Left colon (tissue), 2 donors: ENCODE data around the gene SIK2. TPM values are rescaled to one million over a fixed set of nuclear protein-coding genes. Genes with fewer than 3 reads are reported as not detected.

Experiments
- ATAC-seq: fragments of 200-7000 bp; cut with Tn5 transposase; one replicate; pipeline ENCODE4 v1.9.1; 2020; ENCODE audit warnings: mild to moderate bottlenecking, moderate library complexity
- DNase-seq, 2 donors: peaks; one replicate each; pipeline ENCODE4 v3.0.0-alpha.2; 2020
- intact Hi-C, 2 donors: fragments of 100-400 bp; cut with DNase I in 1 of 2; cut with micrococcal nuclease in 1 of 2; formaldehyde crosslinking; loops; one replicate each; pipeline versions ENCODE4 v1.11.2 to v1.14.0; 2022; cut with DNase I, micrococcal nuclease
- total RNA-seq, 2 donors: library from RNA; stranded (reverse); fragmentation: NEBNext Ultra II Directional; extraction: Animal tissue kit (Norgen Biotek cat#: 25700); gene quantifications; one replicate each; pipeline ENCODE4 v1.2.1, GENCODE V29; 2021
- donor health status: DM: no; HTN: no; CAD: no.
- donor health status: DM: yes; HTN: yes; CAD: no.

The SIK2 gene
- total RNA-seq, 2 donors from 2014 or later, result 22.9 to 23.8 TPM

DNA sequence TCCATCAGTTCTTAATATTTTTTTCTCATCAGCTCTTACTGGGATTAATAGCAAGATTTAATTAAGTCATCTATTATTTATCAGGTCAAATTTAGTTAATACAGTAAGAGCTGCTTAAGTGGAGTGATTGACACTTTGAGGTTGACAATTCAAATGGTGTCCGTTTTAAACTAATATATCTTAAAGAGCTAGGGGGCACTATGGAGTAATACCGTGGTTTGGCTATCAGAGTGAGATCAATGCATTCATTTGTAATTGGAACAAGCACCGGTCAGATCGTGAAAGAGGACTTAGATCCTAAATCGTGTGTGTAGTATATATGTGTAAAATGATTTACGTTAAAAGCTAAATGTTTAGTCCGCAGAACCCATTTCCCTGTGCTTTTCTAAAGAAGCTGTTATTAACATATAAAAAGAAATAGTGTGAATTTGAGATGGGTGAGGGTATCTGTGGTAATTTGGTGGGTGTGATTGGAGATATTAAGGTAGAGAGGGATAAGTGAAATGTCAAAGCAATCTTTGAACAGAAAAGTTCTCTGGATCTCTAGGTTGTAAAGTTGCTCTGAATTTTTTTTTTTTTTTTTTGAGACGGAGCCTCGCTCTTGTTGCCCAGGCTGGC, 2.3 kb downstream of the SIK2 start:
- intact Hi-C loops, result loop anchor here in 1 of 2 donors (5.0 kb wide), 1 partner anchor 163 kb away; the partner anchor contains the start of gene PPP2R1B
- ATAC-seq, result no peak

DNA sequence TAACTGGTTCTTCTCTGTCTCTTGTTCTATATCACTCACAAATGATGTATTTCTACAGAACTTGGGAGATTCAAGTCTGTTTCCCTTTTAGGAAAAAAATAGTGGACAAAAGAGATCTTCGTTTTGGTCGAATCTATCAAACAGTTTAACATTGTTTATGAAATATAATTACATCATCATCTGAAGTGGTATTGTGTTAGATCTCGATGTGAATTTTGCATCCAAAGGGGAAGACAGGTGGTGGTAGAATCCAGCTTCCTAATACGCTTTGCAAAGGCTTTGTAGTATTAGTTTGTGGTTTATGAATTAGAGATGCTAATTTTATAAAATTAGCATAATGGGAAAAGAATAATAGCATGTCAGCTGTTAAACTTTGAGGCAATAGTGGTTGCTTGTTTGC, 3.4 kb downstream of the SIK2 start:
- DNase-seq, result no peak
- no peak for ATAC-seq
- intact Hi-C loops, result no loop called here

More for the DNA sequence above, 2.3 kb downstream of the SIK2 start:
- DNase-seq, result no peak

DNA sequence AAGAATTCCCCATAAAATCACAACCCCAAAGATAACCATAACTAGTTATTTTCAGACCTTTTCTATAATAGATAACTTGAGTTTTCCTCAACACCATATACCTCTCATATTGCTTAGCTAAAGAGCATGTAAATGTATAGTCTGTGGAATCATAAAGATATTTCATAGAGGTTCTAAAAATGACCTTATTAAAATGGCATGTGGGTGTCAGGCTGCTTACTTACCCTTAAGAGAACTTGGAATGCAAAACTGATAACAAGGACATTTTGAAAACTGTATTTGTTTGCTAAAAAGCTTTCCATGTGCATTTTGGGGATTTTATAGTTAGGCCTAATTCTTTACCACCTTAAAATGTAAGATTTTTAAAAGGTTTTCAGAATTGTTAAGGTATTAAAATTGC, 4.7 kb downstream of the SIK2 start:
- ATAC-seq (no peak), DNase-seq (no peak)
- intact Hi-C loops, result no loop called here

DNA sequence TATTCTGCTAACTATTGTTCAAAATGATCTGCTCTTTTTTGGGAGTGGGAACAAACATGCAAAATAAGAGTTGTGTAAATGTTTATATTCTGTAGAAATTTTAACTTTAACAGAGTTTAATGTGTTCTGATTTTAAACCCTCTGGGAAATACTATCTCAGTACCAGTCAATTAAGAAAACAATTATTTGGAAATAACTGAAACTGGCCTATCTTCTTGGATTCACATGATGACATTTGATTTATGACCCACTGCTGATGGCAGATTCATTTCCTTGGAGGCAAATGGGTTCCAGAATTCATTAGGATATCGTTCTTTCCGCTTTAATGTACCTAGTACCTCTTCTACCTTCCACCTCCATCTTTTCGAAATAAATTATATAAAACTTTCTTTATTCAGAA, 5.5 kb downstream of the SIK2 start:
- DNase-seq, result no peak
- intact Hi-C loops, result no loop called here
- no peak for ATAC-seq

DNA sequence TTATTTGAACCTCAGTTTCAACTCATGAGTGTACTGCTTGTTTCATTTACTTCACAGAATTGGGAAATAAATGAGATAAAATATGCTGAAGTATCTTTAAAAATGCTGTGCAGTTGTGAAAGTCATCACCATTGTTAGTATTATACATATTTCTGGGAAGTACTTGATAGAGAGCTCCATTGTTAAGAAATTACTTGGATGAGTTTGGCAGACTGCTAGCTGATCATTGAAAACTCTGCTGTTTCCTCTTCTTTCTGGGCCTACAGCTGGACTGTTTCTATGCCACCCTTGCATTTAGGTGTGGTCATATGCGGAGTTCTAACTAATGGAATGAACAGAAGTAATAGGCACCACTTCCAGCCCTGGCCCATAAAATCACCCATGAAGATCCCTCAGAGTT, 10.0 kb downstream of the SIK2 start:
- no peak for DNase-seq
- intact Hi-C loops, result no loop called here
- ATAC-seq, result no peak

DNA sequence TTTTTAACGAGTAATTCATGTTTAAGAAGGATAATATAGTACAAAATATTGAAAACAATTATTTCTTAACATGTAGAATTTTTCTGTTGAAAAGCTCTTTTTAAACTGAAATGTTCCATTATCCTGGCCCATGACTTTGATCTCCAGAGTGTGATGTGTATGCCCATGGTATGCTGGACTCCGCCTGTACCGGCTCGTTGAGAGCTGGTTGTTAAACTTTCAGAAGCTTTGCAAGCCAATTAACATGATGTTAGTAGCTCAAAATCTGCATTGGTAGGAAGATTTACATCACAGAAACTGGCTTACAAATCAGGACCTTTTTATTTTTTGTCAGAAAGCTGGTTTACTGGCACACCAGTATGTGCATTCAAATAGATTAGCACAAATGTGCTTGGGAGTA, 15.0 kb downstream of the SIK2 start:
- DNase-seq, result no peak
- ATAC-seq, result no peak
- intact Hi-C loops, result no loop called here

DNA sequence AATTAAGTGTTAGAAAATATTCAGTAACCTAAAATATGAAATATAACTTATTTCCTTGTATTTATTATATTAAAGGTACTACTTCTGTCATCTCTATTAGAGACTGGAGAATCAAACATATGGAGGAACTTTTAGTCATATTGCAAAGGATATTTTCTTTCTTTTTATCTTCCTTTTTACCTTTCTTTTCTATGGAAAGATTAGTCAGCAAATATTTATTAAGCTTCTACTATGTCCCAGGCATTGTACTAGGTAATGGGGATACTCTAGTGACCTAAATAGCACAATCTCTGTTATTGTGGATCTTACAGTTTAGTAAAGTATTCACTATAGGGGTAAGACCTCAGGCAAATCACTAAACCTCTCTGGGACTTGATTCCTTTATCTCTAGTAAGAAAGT, 18.3 kb downstream of the SIK2 start:
- intact Hi-C loops, result no loop called here
- no peak for DNase-seq
- no peak for ATAC-seq

DNA sequence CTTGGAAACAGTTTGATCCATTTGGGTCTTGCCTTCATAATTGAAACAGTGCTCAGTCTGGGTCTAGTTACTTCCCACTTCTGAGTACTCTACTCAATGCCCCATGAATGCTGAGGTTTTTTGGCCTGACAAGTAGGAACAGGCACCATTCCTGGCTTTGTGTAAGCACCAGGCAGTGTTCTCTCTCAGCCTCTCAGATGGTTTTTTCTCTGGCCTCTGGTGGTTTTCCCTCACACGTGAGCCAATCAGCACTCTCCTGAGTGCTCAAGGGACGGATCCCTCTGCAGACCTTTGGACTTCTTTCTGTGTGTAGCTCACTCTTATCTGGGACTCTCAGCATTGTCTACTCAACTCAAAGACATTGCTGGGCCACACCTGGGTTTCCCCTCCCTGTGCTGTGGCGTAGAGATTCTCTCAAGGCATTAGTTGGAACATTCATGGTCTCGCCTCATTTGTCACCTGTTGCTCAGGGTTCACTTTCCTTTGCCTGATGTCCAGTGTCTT, 21.3 kb downstream of the SIK2 start:
- ATAC-seq (peak; percentile 92), DNase-seq (peak; percentile 55 to 81)
- intact Hi-C loops, result no loop called here

DNA sequence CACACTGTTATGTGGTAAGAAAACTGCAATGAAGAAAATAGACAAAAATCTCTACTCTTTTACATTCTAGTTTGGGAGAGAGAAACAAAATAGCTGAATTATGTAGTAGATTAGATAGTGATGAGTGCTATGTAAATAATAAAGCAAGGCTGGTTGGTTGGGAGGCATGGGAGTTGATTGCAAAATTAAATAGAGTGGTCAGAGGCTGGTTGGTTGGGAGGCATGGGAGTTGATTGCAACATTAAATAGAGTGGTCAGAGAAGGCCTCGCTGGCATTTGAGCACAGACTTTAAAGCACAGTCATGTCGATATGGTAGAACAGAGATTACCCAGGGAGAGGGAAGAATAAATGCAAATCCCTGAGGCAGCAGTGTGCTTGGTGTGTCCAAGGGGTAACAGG, 22.4 kb downstream of the SIK2 start:
- ATAC-seq (no peak), DNase-seq (no peak)
- intact Hi-C loops, result no loop called here

DNA sequence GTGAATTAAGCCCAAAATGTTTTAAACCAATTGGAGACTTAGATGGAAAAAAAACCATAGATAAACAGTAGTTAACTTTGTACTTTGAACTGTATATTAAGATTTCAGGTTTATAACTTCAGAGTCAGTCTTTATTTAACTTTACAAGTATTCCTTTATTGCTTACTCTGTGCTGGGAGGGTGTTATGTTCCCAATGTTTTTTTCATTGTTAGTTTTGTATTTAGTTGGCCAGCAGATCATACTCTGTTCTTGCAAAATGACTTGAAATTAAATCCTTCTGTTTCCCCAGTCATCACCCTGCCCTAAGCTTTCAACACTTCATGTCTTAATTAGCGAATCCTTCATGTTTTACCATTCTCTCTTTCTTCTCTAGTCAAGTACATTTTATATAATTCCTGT, 25.3 kb downstream of the SIK2 start:
- peak; percentile 75 for ATAC-seq
- intact Hi-C loops, result no loop called here
- DNase-seq, result no peak

DNA sequence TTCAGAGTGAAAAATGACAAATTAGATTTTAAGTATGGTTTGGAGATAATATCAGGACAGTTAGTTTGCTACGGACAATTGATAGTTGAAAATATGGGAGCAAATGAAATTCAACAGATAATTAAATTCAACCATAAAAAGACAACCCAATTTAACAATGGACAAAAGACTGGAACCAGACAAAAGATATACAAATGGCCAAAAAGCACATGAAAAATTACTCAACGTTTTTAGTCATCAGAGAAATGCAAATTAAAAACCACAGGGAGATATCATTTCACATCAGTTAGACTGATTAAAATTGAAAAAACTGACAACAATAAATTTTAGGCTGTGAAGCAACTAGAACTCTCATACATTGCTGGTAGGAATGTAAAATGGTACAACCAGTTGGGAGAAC, 27.2 kb downstream of the SIK2 start:
- intact Hi-C loops, result no loop called here
- no peak for ATAC-seq
- no peak for DNase-seq

DNA sequence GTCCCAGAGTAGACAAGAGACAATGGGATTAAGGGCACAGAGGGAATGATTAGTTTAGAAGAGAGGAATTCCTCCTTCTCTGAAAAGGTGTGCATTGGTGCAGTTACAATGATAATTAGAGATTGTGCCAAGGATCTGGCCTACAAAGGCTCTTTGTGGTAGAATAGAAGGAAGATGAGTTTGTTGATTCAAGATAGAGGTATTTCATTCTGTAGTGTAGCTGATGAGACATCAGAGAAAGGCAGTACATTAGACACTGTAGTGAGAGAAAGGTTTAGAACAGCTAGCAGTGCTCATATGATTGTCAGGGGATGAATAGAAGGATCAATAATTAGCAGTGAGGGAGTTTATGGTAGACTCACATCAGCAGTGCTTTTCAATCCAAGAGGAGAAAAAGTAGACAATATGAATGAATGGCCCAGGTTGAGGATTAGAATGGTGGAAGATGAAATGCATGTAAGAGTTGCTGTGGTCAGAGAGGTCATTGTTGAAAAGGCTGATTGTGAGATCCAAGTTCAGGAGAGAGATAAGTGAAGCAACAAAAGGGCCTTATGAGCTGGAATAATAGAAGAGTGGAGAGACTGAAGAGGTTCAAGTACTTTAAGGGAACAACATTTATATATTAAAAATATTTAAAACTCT, 28.9 kb downstream of the SIK2 start:
- intact Hi-C loops, result no loop called here
- no peak for ATAC-seq
- DNase-seq, result no peak

DNA sequence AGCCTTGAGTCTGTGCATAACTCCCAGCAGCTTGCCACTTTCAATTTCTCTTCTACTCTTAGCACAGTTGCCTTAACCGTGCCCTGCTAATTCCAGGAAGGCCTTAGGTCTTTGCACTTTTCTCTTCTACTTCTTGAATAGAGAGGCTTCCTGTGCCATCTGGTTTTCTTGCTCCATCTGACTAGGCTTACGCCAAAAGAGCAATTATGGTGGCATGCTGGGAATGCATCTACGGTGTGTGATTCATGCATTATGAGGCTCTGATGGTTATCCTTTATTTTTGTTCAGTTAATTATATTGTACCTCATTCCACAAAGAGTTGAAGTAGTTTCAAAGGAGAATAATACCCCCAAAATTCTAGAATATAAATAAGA, 29.4 kb downstream of the SIK2 start:
- DNase-seq, result no peak
- ATAC-seq, result no peak
- intact Hi-C loops, result no loop called here

DNA sequence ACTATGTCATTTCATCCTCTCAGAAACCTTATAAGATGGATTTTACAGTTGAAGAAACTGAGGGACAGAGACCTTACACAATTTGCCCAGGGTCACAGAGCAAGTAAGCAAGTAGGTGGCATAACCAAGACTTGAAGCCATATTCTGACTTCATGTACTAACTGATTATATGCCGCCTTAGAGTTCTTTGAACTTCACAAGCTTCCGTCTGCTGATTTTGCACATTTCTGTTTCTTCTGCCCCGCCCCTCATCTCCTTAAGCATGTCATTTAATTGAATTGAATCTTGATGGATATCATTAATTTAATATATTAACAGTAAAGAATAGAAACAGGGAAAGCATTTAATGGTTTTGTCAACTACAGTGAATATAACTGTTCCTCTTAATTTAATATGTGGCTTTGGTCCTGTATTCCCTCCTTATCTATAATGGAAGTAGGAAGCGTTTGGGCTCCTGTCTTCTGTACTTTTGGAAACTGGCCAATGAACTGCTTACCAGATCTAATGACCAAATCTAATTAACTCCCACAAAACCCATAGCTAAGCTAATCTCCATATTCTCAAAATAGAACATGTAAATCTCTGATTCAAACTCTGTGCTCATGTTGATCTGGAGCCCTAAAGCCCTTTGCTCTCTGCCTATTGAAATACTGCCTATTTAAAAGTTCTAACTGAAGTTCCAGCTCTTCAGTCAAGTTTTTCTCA, 30.4 kb downstream of the SIK2 start:
- ATAC-seq (no peak), DNase-seq (no peak)
- intact Hi-C loops, result no loop called here

DNA sequence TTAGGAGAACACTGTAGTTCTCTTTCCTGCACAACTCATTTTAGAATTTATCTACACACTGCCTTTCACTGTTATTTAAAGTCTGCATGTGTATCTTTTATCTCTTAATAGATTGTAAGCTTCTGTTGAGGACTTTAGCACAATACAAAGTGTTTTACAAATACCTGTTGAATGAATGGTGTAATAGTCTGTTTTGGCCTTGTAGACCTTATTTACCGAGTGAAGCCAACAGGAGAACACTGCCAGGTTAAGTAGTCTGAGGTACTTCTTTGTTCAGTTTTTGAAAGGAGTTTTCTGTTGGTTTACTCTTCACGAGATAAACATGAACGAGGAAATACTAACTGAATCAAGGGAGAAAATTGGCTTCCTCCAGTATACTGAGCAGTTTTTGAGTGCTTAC, 31.0 kb downstream of the SIK2 start:
- DNase-seq (no peak), ATAC-seq (peak; percentile 53)
- intact Hi-C loops, result no loop called here

DNA sequence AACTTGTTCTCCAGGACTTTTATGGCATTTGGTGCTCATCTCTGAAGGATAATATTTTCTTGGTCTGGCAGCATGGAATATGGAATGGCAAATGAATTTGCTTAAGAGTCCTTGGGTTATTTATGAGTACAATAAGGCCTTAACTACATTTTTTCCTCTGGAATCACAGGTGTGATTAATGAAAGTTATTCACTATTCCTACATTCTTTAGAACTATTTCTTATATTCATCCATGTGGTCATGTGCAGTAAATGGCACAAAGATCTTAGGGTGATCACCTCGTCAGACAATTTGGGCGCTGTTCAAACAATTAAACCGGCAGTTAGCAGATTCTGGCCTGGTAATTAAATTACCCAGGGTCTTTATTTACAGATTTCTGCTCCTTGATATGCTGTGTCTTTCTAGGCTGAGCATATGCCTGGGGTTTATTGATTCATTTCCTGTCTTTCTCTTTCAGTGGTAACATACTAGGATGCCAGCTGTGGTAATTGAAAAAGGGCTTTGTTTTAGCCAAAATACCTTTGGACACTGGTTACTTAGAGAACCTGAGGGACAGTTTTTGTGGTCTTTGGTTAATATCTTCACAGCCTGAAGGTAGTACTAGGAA, 31.6 kb downstream of the SIK2 start:
- ATAC-seq, result peak; percentile 40
- intact Hi-C loops, result no loop called here
- no peak for DNase-seq

DNA sequence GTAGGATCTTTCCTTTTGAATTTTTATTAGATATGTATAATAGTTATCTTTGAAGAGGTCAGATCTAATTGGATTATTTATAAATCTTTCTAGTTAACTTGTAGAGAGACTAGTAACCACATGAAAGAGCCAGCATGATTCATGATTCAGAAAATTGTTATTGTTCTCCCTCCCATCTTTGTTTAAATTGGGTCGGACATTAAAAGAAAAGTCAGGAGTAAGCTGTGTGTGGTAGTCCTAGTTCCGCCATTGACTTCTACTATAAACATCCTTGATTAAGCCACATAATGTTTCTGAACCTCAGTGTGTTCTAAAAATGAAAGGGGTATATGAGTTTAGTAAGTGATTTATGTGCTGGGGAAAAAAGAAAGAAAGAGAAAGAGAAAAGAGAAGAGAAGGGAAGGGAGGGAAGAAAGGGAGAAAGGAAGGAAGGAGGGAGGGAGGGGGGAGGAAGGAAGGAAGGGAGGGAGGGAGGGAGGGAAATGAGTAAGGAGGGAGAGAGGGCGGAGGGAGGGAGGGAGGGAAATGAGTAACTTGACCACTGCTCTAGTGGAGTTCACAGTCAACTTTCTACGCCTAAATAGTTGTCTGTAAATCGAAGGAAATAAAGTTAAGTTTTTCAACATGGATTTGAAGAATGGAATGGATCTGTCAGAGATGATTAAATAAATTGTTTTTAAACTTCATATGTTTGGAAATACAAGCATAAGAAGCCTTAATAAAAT, 32.9 kb downstream of the SIK2 start:
- intact Hi-C loops, result no loop called here
- DNase-seq (no peak), ATAC-seq (no peak)

DNA sequence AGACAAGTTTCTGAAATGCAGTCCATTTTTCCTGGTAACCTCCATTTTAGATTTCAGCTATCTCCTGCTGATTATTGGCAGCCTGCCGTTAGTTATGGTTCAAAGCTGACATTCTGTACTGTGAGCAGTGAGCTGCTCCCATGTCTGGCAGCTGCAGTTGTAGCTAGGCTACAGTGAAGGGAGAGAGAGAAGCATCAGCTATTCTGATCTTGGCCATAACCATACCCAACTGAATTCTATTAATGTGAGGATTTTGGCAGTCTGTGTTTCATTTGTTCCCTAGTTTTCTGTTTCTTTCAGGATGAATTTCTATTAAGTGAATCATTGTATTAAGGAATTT, 33.4 kb downstream of the SIK2 start:
- ATAC-seq, result peak; percentile 68
- DNase-seq, result no peak
- intact Hi-C loops, result no loop called here

DNA sequence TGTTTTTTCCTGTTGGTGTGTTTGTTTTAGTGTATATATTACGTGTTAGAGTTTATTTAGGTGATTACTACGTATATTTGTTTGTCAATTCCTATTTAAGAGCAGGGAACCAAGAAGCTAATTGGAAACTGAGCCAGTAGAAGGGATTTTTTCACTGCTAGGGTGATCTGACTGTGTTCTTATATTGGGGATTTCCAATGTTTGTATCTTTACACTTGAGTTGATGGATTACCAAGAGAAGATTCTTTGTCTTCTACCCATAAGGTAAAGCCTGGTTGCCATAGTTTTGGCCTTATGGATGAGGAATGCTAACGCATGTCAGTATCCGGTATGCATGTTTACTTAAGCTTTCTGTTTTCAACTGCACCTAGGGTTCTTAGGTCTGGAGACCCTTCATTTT, 35.6 kb downstream of the SIK2 start:
- DNase-seq (no peak), ATAC-seq (no peak)
- intact Hi-C loops, result no loop called here
